Hypothalamus (tissue), 51 donors: ENCODE data around the gene GTF3C5.
"Not testable (repeated sequence)": the region's sequence is repeated elsewhere in the genome, so short reads cannot be mapped to it uniquely, and the experiment has no call there.

Experiments used
- DNase-seq, 51 donors: peaks; one replicate each; lab custom pipeline; 2025; lab: John Stamatoyannopoulos, UW

The GTF3C5 gene

GRCh38 chr9:132995121-132995420 lies 35.7 kb upstream of the GTF3C5 start:
- no peak for DNase-seq

GRCh38 chr9:132995879-132996278 lies 34.9 kb upstream of the GTF3C5 start:
- DNase-seq: no peak

- DNase-seq: no peak
Observed at GRCh38 chr9:132996526-132996925, 34.3 kb upstream of the GTF3C5 start.

GRCh38 chr9:132997591-132997990 lies 33.2 kb upstream of the GTF3C5 start:
- no peak for DNase-seq

GRCh38 chr9:132998221-132998620 lies 32.6 kb upstream of the GTF3C5 start:
- DNase-seq: not testable (repeated sequence)

GRCh38 chr9:132998831-132999635 lies 31.8 kb upstream of the GTF3C5 start:
- no peak for DNase-seq

- DNase-seq: no peak
Observed at GRCh38 chr9:133002147-133003070, 28.4 kb upstream of the GTF3C5 start.

- DNase-seq: no peak
Observed at GRCh38 chr9:133003071-133003461, 27.7 kb upstream of the GTF3C5 start.

- no peak for DNase-seq
Observed at GRCh38 chr9:133003671-133004090, 27.1 kb upstream of the GTF3C5 start.

- DNase-seq: peak in 4 of 51 donors; percentile 9 to 31 (median 10)
Observed at GRCh38 chr9:133004091-133004998, 26.5 kb upstream of the GTF3C5 start.

- DNase-seq: no peak
Observed at GRCh38 chr9:133004999-133005760, 25.6 kb upstream of the GTF3C5 start.

GRCh38 chr9:133005957-133006356 lies 24.8 kb upstream of the GTF3C5 start:
- no peak for DNase-seq

- no peak for DNase-seq
Observed at GRCh38 chr9:133006731-133007352, 24.0 kb upstream of the GTF3C5 start.

- no peak for DNase-seq
Observed at GRCh38 chr9:133008406-133008805, 22.4 kb upstream of the GTF3C5 start.

- no peak for DNase-seq
Observed at GRCh38 chr9:133008824-133009223, 22.0 kb upstream of the GTF3C5 start.

GRCh38 chr9:133009906-133010582 lies 20.8 kb upstream of the GTF3C5 start:
- DNase-seq: no peak

- no peak for DNase-seq
Observed at GRCh38 chr9:133014696-133015095, 16.1 kb upstream of the GTF3C5 start.

- DNase-seq: no peak
Observed at GRCh38 chr9:133023117-133023890, 7.5 kb upstream of the GTF3C5 start.
